ENCODE measurements around the gene ZHX3. TPM values are rescaled to one million over a fixed set of nuclear protein-coding genes. Genes with fewer than 3 reads are reported as not detected.

Gene ZHX3
- total and polyA plus RNA-seq, 7 experiments from 2014 or later = 6.6 to 12.8 (median 8.1) TPM

- intact Hi-C loops (cut with micrococcal nuclease) = loop anchor here (1.0 to 10.0 kb wide), 11 partner anchors 60 to 265 kb away; partner anchors contain the start of genes LPIN3 (in 2 of the 2) and ZHX3 (in 2 of the 2)
- peaks cover 0 to 1% (median 0%) of the 10 kb centered on the region in 11 donors for H3K9me3 Mint-ChIP-seq
- Histone ChIP-seq H3K36me3 (ENCODE audit: control insufficient read depth in 2 of 3, insufficient read depth in 3 of 3, low read length in 3 of 3) (no peaks in the 10 kb centered on the region), H3K27ac (ENCODE audit: low read depth, low read length) (no peak overlapping the region), H3K27me3 (ENCODE audit: control insufficient read depth in 2 of 2, insufficient read depth in 2 of 2, low read length in 2 of 2) (no peaks in the 10 kb centered on the region), H3K9me3 (ENCODE audit: control insufficient read depth in 2 of 3, low read length in 3 of 3) (no peaks in the 10 kb centered on the region), H3K4me3 (ENCODE audit: low read length) (no peak overlapping the region), H3K4me1 (ENCODE audit: control insufficient read depth in 2 of 2, insufficient read depth in 2 of 2, low read length in 2 of 2) (peaks cover 0 to 7% of the 10 kb centered on the region in 2 donors)
- peaks cover 16 to 31% (median 20%) of the 10 kb centered on the region in 7 donors for H3K4me1 Mint-ChIP-seq
- POLR2A ChIA-PET = interaction anchor here (0.7 to 3.4 kb wide), 4 partner anchors 9 to 98 kb away, joined by 3 to 18 read pairs (median 3); no protein-coding TSS in a partner anchor
- peak overlapping the region in 5 of 10 donors; percentile 9 to 55 (median 15) for H3K4me3 Mint-ChIP-seq
- H3K27me3 Mint-ChIP-seq = no peaks in the 10 kb centered on the region
- CTCF ChIA-PET = interaction anchor here (0.5 to 4.8 kb wide), 14 partner anchors 8 to 242 kb away, joined by 3 to 122 read pairs (median 6); partner anchors contain the start of gene PLCG1
- peaks cover 0 to 4% (median 0%) of the 10 kb centered on the region in 5 donors for H3K36me3 Mint-ChIP-seq
- H3K27ac Mint-ChIP-seq = peak overlapping the region in 2 of 9 donors; percentile 1 to 28
- no peak for ATAC-seq
- no peak for DNase-seq
Observed at GRCh38 chr20:41232973-41233926, 84.3 kb downstream of the ZHX3 start.

- CTCF ChIA-PET = interaction anchor here (0.6 to 4.8 kb wide), 11 partner anchors 8 to 136 kb away, joined by 3 to 122 read pairs (median 7); partner anchors contain the start of gene PLCG1
- peaks cover 0 to 3% (median 0%) of the 10 kb centered on the region in 5 donors for H3K36me3 Mint-ChIP-seq
- Histone ChIP-seq H3K4me3 (ENCODE audit: low read length) (no peak overlapping the region), H3K27me3 (ENCODE audit: control insufficient read depth in 2 of 2, insufficient read depth in 2 of 2, low read length in 2 of 2) (no peaks in the 10 kb centered on the region), H3K36me3 (ENCODE audit: control insufficient read depth in 2 of 3, insufficient read depth in 3 of 3, low read length in 3 of 3) (no peaks in the 10 kb centered on the region), H3K27ac (ENCODE audit: low read depth, low read length) (no peak overlapping the region), H3K4me1 (ENCODE audit: control insufficient read depth in 2 of 2, insufficient read depth in 2 of 2, low read length in 2 of 2) (peaks cover 0 to 7% of the 10 kb centered on the region in 2 donors), H3K9me3 (ENCODE audit: control insufficient read depth in 2 of 3, low read length in 3 of 3) (no peaks in the 10 kb centered on the region)
- no peaks in the 10 kb centered on the region for H3K27me3 Mint-ChIP-seq
- peaks cover 16 to 31% (median 23%) of the 10 kb centered on the region in 7 donors for H3K4me1 Mint-ChIP-seq
- POLR2A ChIA-PET = interaction anchor here (0.9 to 3.4 kb wide), 2 partner anchors 92 to 96 kb away, joined by 3 to 18 read pairs; no protein-coding TSS in a partner anchor
- H3K9me3 Mint-ChIP-seq = no peaks in the 10 kb centered on the region
- H3K27ac Mint-ChIP-seq = no peak overlapping the region
- DNase-seq = no peak
- no peak overlapping the region for H3K4me3 Mint-ChIP-seq
- ATAC-seq = no peak
- intact Hi-C loops (cut with micrococcal nuclease) = loop anchor here (5.0 to 10.0 kb wide), 2 partner anchors 86 to 174 kb away; partner anchors contain the start of gene ZHX3 (in 1 of the 2)
Observed at GRCh38 chr20:41231136-41231535, 86.4 kb downstream of the ZHX3 start.

- peaks cover 16 to 31% (median 23%) of the 10 kb centered on the region in 7 donors for H3K4me1 Mint-ChIP-seq
- H3K27ac ChIP-seq (ENCODE audit: low read depth, low read length) = no peak overlapping the region
- intact Hi-C loops (cut with micrococcal nuclease) = loop anchor here (5.0 to 10.0 kb wide), 2 partner anchors 87 to 175 kb away; partner anchors contain the start of gene ZHX3 (in 1 of the 2)
- DNase-seq = no peak
- H3K27me3 Mint-ChIP-seq = no peaks in the 10 kb centered on the region
- no peak for ATAC-seq
- H3K9me3 ChIP-seq (ENCODE audit: control insufficient read depth in 2 of 3, low read length in 3 of 3) = no peaks in the 10 kb centered on the region
- CTCF ChIA-PET = interaction anchor here (1.0 kb wide), 1 partner anchor 95 kb away, joined by 6 read pairs; no protein-coding TSS in a partner anchor
- H3K27ac Mint-ChIP-seq = no peak overlapping the region
- POLR2A ChIA-PET = no interaction called here
- H3K9me3 Mint-ChIP-seq = no peaks in the 10 kb centered on the region
- peaks cover 0 to 3% (median 0%) of the 10 kb centered on the region in 5 donors for H3K36me3 Mint-ChIP-seq
- peaks cover 0 to 7% of the 10 kb centered on the region in 2 donors for H3K4me1 ChIP-seq (ENCODE audit: control insufficient read depth in 2 of 2, insufficient read depth in 2 of 2, low read length in 2 of 2)
- no peaks in the 10 kb centered on the region for H3K36me3 ChIP-seq (ENCODE audit: control insufficient read depth in 2 of 3, insufficient read depth in 3 of 3, low read length in 3 of 3)
- H3K4me3 Mint-ChIP-seq = no peak overlapping the region
- H3K27me3 ChIP-seq (ENCODE audit: control insufficient read depth in 2 of 2, insufficient read depth in 2 of 2, low read length in 2 of 2) = no peaks in the 10 kb centered on the region
- H3K4me3 ChIP-seq (ENCODE audit: low read length) = no peak overlapping the region
Observed at GRCh38 chr20:41230136-41230535, 87.4 kb downstream of the ZHX3 start.

GRCh38 chr20:41229259-41229658 lies 88.3 kb downstream of the ZHX3 start:
- H3K27ac ChIP-seq (ENCODE audit: low read depth, low read length) = no peak overlapping the region
- DNase-seq (no peak), ATAC-seq (no peak)
- no peaks in the 10 kb centered on the region for H3K9me3 Mint-ChIP-seq
- H3K4me3 Mint-ChIP-seq = no peak overlapping the region
- no peaks in the 10 kb centered on the region for H3K9me3 ChIP-seq (ENCODE audit: control insufficient read depth in 2 of 3, low read length in 3 of 3)
- no peaks in the 10 kb centered on the region for H3K27me3 ChIP-seq (ENCODE audit: control insufficient read depth in 2 of 2, insufficient read depth in 2 of 2, low read length in 2 of 2)
- no peak overlapping the region for H3K27ac Mint-ChIP-seq
- no peaks in the 10 kb centered on the region for H3K36me3 ChIP-seq (ENCODE audit: control insufficient read depth in 2 of 3, insufficient read depth in 3 of 3, low read length in 3 of 3)
- intact Hi-C loops (cut with micrococcal nuclease) = no loop called here
- POLR2A ChIA-PET = no interaction called here
- H3K4me3 ChIP-seq (ENCODE audit: low read length) = no peak overlapping the region
- CTCF ChIA-PET = interaction anchor here (1.0 kb wide), 1 partner anchor 94 kb away, joined by 6 read pairs; no protein-coding TSS in a partner anchor
- peaks cover 0 to 7% of the 10 kb centered on the region in 2 donors for H3K4me1 ChIP-seq (ENCODE audit: control insufficient read depth in 2 of 2, insufficient read depth in 2 of 2, low read length in 2 of 2)
- H3K36me3 Mint-ChIP-seq = peaks cover 0 to 3% (median 0%) of the 10 kb centered on the region in 5 donors
- peaks cover 14 to 31% (median 24%) of the 10 kb centered on the region in 7 donors for H3K4me1 Mint-ChIP-seq
- H3K27me3 Mint-ChIP-seq = no peaks in the 10 kb centered on the region

GRCh38 chr20:41228858-41229257 lies 88.7 kb downstream of the ZHX3 start:
- Mint-ChIP-seq H3K36me3 (peaks cover 0 to 3% (median 0%) of the 10 kb centered on the region in 5 donors), H3K4me3 (no peak overlapping the region), H3K4me1 (peaks cover 14 to 33% (median 24%) of the 10 kb centered on the region in 7 donors), H3K27ac (peak overlapping the region in 1 of 9 donors; percentile 13), H3K9me3 (no peaks in the 10 kb centered on the region), H3K27me3 (no peaks in the 10 kb centered on the region)
- Histone ChIP-seq H3K4me1 (ENCODE audit: control insufficient read depth in 2 of 2, insufficient read depth in 2 of 2, low read length in 2 of 2) (peaks cover 0 to 7% of the 10 kb centered on the region in 2 donors), H3K27ac (ENCODE audit: low read depth, low read length) (no peak overlapping the region), H3K27me3 (ENCODE audit: control insufficient read depth in 2 of 2, insufficient read depth in 2 of 2, low read length in 2 of 2) (no peaks in the 10 kb centered on the region), H3K4me3 (ENCODE audit: low read length) (no peak overlapping the region), H3K9me3 (ENCODE audit: control insufficient read depth in 2 of 3, low read length in 3 of 3) (no peaks in the 10 kb centered on the region), H3K36me3 (ENCODE audit: control insufficient read depth in 2 of 3, insufficient read depth in 3 of 3, low read length in 3 of 3) (no peaks in the 10 kb centered on the region)
- ChIA-PET CTCF (no interaction called here), POLR2A (no interaction called here)
- DNase-seq = no peak
- no peak for ATAC-seq
- intact Hi-C loops (cut with micrococcal nuclease) = no loop called here

- no peak overlapping the region for H3K4me3 ChIP-seq (ENCODE audit: low read length)
- no peaks in the 10 kb centered on the region for H3K27me3 ChIP-seq (ENCODE audit: control insufficient read depth in 2 of 2, insufficient read depth in 2 of 2, low read length in 2 of 2)
- no peaks in the 10 kb centered on the region for H3K9me3 ChIP-seq (ENCODE audit: control insufficient read depth in 2 of 3, low read length in 3 of 3)
- no peaks in the 10 kb centered on the region for H3K27me3 Mint-ChIP-seq
- H3K4me3 Mint-ChIP-seq = no peak overlapping the region
- no peak overlapping the region for H3K27ac ChIP-seq (ENCODE audit: low read depth, low read length)
- H3K36me3 Mint-ChIP-seq = peaks cover 0 to 7% (median 0%) of the 10 kb centered on the region in 5 donors
- ChIA-PET CTCF (interaction anchor here (0.7 to 5.1 kb wide), 2 partner anchors 9 to 91 kb away, joined by 3 to 30 read pairs; no protein-coding TSS in a partner anchor), POLR2A (no interaction called here)
- intact Hi-C loops (cut with micrococcal nuclease) = no loop called here
- H3K36me3 ChIP-seq (ENCODE audit: control insufficient read depth in 2 of 3, insufficient read depth in 3 of 3, low read length in 3 of 3) = no peaks in the 10 kb centered on the region
- H3K9me3 Mint-ChIP-seq = no peaks in the 10 kb centered on the region
- ATAC-seq (no peak), DNase-seq (no peak)
- peaks cover 0 to 19% (median 5%) of the 10 kb centered on the region in 7 donors for H3K4me1 Mint-ChIP-seq
- no peaks in the 10 kb centered on the region for H3K4me1 ChIP-seq (ENCODE audit: control insufficient read depth in 2 of 2, insufficient read depth in 2 of 2, low read length in 2 of 2)
- H3K27ac Mint-ChIP-seq = no peak overlapping the region
Observed at GRCh38 chr20:41226426-41226825, 91.1 kb downstream of the ZHX3 start.
